K562 (cell line): ENCODE results near the gene TFB2M. TPM values are rescaled to one million over a fixed set of nuclear protein-coding genes. Genes with fewer than 3 reads are reported as not detected.

ENCODE experiments used
- ATAC-seq: fragments of 200-7000 bp; cut with Tn5 transposase; 3 replicates; pipeline ENCODE4 v1.9.1; 2020; ENCODE audit warnings: moderate library complexity
- BruUV-seq: library from RNA; stranded (reverse); fragments of 400-500 nt; replicated peaks from 2 replicates; lab custom pipeline; 2021; lab: Mats Ljungman, UMichigan
- CTCF ChIA-PET: fragments of 300-600 bp; formaldehyde crosslinking; extraction: SDS; loops from one replicate; lab custom pipeline; 2021; ENCODE audit warnings: low intra/inter-chr PET ratio; lab: Yijun Ruan, JAX
- POLR2A ChIA-PET: fragments of 300-600, 350-650 bp; sonication (Branson Sonifier 250); formaldehyde crosslinking; extraction: SDS; loops from one replicate; lab custom pipeline; 2021; ENCODE audit warnings: antibody characterized with exemption, inconsistent platforms; lab: Yijun Ruan, JAX
- DNase-seq, 4 experiments: peaks; one replicate each; pipeline versions ENCODE4 v3.0.0 to v3.0.0-alpha.2; 2011 to 2018; ENCODE audit warnings: low spot score in 3 of 4, mixed read lengths in 3 of 4; ENCODE audit errors: extremely low read depth in 1 of 4
- FAIRE-seq: peaks from 2 replicates; lab custom pipeline; 2011; peaks lifted over from hg19 to GRCh38; lab: Jason Lieb, UNC
- H2AFZ ChIP-seq: 2 replicates; pipeline ENCODE4 v1.6.0; 2011; ENCODE audit warnings: low read depth, low read length, control low read depth, inconsistent platforms
- H3K27ac ChIP-seq: fragments of 200-600 bp; 3 replicates; pipeline ENCODE4 v1.8.0; 2011; ENCODE audit warnings: low read depth, mild to moderate bottlenecking, control low read depth, inconsistent platforms, low read length, moderate library complexity, mixed read lengths; ENCODE audit errors: extremely low read depth
- H3K27me3 ChIP-seq, 2 experiments: fragments of 300-600 bp in 1 of 2; 2 replicates in 1 of 2; 3 replicates in 1 of 2; pipeline versions ENCODE4 v1.6.0 to v1.8.0; 2011; ENCODE audit warnings: inconsistent platforms in 2 of 2, low read length in 2 of 2, mild to moderate bottlenecking in 1 of 2, mixed read lengths in 1 of 2, moderate library complexity in 1 of 2; ENCODE audit not compliant: control insufficient read depth in 2 of 2, insufficient read depth in 2 of 2
- H3K36me3 ChIP-seq: fragments of 300-600 bp; 3 replicates; pipeline ENCODE4 v1.8.0; 2011; ENCODE audit warnings: mild to moderate bottlenecking, low read length, inconsistent platforms; ENCODE audit not compliant: control insufficient read depth, insufficient read depth
- H3K4me1 ChIP-seq, 2 experiments: fragments of 200-600 bp in 1 of 2; replicated peaks in 1 of 2; 2 replicates in 1 of 2; 3 replicates in 1 of 2; pipeline versions ENCODE4 v1.5.1 to v1.8.0; 2011; ENCODE audit warnings: inconsistent platforms in 2 of 2, low read length in 2 of 2, mild to moderate bottlenecking in 1 of 2, mixed read lengths in 1 of 2, moderate library complexity in 1 of 2; ENCODE audit not compliant: control insufficient read depth in 2 of 2, insufficient read depth in 2 of 2
- H3K4me2 ChIP-seq: 2 replicates; pipeline ENCODE4 v1.6.1; 2011; ENCODE audit warnings: low read length, control low read depth, inconsistent platforms, mixed read lengths; ENCODE audit not compliant: insufficient read depth
- H3K4me3 ChIP-seq: fragments of 200-600 bp; sonication (generic), shearing (Covaris generic); 2 replicates; pipeline ENCODE4 v1.5.1; 2016; ENCODE audit warnings: control low read depth, inconsistent platforms
- H3K79me2 ChIP-seq: fragments of 200-600 bp; 3 replicates; pipeline ENCODE4 v1.8.0; 2011; ENCODE audit warnings: low read length, inconsistent platforms; ENCODE audit not compliant: control insufficient read depth, insufficient read depth
- H3K9ac ChIP-seq, 2 experiments: 2 replicates each; pipeline versions ENCODE4 v1.6.0 to v1.6.1; 2011; ENCODE audit warnings: low read depth in 2 of 2, low read length in 2 of 2, control low read depth in 1 of 2, inconsistent platforms in 1 of 2, mild to moderate bottlenecking in 1 of 2, mixed read lengths in 1 of 2; ENCODE audit not compliant: insufficient read depth in 1 of 2
- H3K9me1 ChIP-seq: one replicate; pipeline ENCODE4 v1.6.0; 2011; ENCODE audit warnings: inconsistent platforms, mild to moderate bottlenecking, low read length, moderate library complexity; ENCODE audit not compliant: control insufficient read depth, insufficient read depth
- H3K9me3 ChIP-seq: replicated peaks from 2 replicates; pipeline ENCODE4 v1.5.1; 2011; ENCODE audit warnings: low read depth, low read length, inconsistent platforms; ENCODE audit not compliant: control insufficient read depth, insufficient read depth
- H4K20me1 ChIP-seq: replicated peaks from 2 replicates; pipeline ENCODE4 v1.6.1; 2011; ENCODE audit warnings: low read length, inconsistent platforms, mixed read lengths; ENCODE audit not compliant: control insufficient read depth, insufficient read depth
- ARID1B ChIP-seq: fragments of 450-650 bp; IDR thresholded peaks from 2 replicates; pipeline ENCODE4 v1.6.1; 2016; ENCODE audit warnings: antibody characterized with exemption, mild to moderate bottlenecking, inconsistent platforms
- ARID3B ChIP-seq: fragments of 250-450 bp; sonication (Bioruptor Pico); IDR thresholded peaks from 2 replicates; pipeline ENCODE4 v1.4.0; 2020; ENCODE audit warnings: borderline replicate concordance
- EGR1 ChIP-seq: fragments of 450-650 bp; conservative IDR thresholded peaks from 2 replicates; pipeline ENCODE4 v1.6.1; 2017; ENCODE audit warnings: mild to moderate bottlenecking
- IRF1 ChIP-seq: sonication (generic); formaldehyde crosslinking; IDR thresholded peaks from 2 replicates; pipeline ENCODE4 v1.8.0; 2022; ENCODE audit warnings: missing genetic modification reagents, mild to moderate bottlenecking, borderline replicate concordance
- NFIX ChIP-seq: fragments of 250-450 bp; sonication (Bioruptor Pico); IDR thresholded peaks from 2 replicates; pipeline ENCODE4 v1.4.0; 2020; ENCODE audit warnings: low read depth, mild to moderate bottlenecking, moderate library complexity
- RFX1 ChIP-seq: fragments of 450-650 bp; IDR thresholded peaks from 2 replicates; pipeline ENCODE4 v1.6.1; 2016; ENCODE audit warnings: mild to moderate bottlenecking, moderate library complexity
- ZNF311 ChIP-seq: fragments of 250-450 bp; sonication (Bioruptor Pico); IDR thresholded peaks from 2 replicates; pipeline ENCODE4 v1.4.0; 2020; ENCODE audit warnings: mild to moderate bottlenecking, moderate library complexity
- ZNF592 ChIP-seq: fragments of 450-650 bp; IDR thresholded peaks from 2 replicates; pipeline ENCODE4 v1.6.1; 2017; ENCODE audit warnings: antibody characterized with exemption, mild to moderate bottlenecking
- whole genome bisulfite sequencing: fragments of 100-300 bp; shearing (Covaris generic); methylation state at CpG from one replicate; pipeline ENCODE4 v1.1.6; 2016; ENCODE audit warnings: low coverage, mixed read lengths; ENCODE audit not compliant: insufficient coverage; ENCODE audit errors: missing lambda C conversion rate; 5-methylcytosine and 5-hydroxymethylcytosine counted together
- in situ Hi-C: fragments of 300-500 bp; cut with MboI; formaldehyde crosslinking; loops from 4 replicates; pipeline ENCODE4 v1.15.0; 2018; ENCODE audit warnings: inconsistent platforms, mixed read lengths
- intact Hi-C: fragments of 100-400 bp; cut with micrococcal nuclease; formaldehyde crosslinking; loops from 2 replicates; pipeline ENCODE4 v1.14.2; 2022
- polyA plus RNA-seq, 8 experiments: library from polyadenylated mRNA; depleted of rRNA in 4 of 8; stranded (reverse) in 5 of 8; unstranded in 3 of 8; fragments of >200 nt; fragmentation: Nextera tagmentation in 2 of 8; fragmentation: Illumina TruSeq in 1 of 8; extraction: Ambion mirVana in 2 of 8; extraction: Trizol in 1 of 8; gene quantifications; 2 replicates each; pipeline versions ENCODE4 v1.2.1 to v1.2.3, GENCODE V29; 2011 to 2014; ENCODE audit warnings: inconsistent platforms in 1 of 8, missing spikeins in 1 of 8
- total RNA-seq, 7 experiments: library from RNA; depleted of rRNA in 6 of 7; stranded (reverse); fragments of >200 nt in 6 of 7; fragmentation: Illumina TruSeq in 2 of 7; extraction: Trizol in 2 of 7; gene quantifications; 2 replicates each; pipeline versions ENCODE4 v1.2.1 to v1.2.3, GENCODE V29; 2011 to 2021; ENCODE audit warnings: low replicate concordance in 1 of 7
- TF ChIP-seq, protein P1 (sequence below): fragments of 200-800 bp; sonication (Bioruptor generic); IDR thresholded peaks from 2 replicates; pipeline ENCODE4 v1.6.1; 2017; ENCODE audit warnings: missing genetic modification characterization, missing compliant biosample characterization
- TF ChIP-seq, protein P2 (sequence below): IDR thresholded peaks from 2 replicates; pipeline ENCODE4 v1.6.1; 2012; ENCODE audit warnings: low read depth, low read length, improper control_type of control experiment, borderline replicate concordance
- TF ChIP-seq, protein P3 (sequence below): fragments of 250-450 bp; sonication (Bioruptor Pico); IDR thresholded peaks from 2 replicates; pipeline ENCODE4 v1.9.0; 2021; ENCODE audit warnings: mild to moderate bottlenecking

Gene TFB2M
- total and polyA plus RNA-seq, 9 of the 15 experiments (the other 6 are each of a cell fraction or from before 2014, with no cell fraction given), result 55.1 to 162 (median 70.6) TPM

DNA sequence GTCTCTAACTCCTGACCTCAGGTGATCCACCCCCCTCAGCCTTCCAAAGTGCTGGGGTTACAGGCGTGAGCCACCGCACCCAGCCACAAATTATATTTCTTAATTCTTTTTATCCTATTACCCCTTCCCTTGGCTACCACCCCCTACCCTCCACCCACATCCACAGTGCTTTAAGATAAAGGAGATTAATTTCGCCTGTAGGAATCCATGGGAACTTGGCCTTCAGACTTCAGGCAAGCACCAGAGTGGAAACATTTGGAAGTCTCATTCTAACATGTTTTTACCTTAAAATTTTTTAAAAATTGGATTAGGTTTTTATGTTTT lies 10.6 kb upstream of the TFB2M start:
- H3K9ac ChIP-seq, result peak overlapping the region; percentile 74 to 83; a peak in 3 of 4 replicates
- H3K36me3 ChIP-seq, result peaks cover 31% of the 10 kb centered on the region
- ATAC-seq (peak; percentile 5), DNase-seq (peak in 2 of 4 experiments; percentile 43 to 59), FAIRE-seq (peak; percentile 6)
- 0 out of 2 replicates have a peak, but pooled peaks cover 2% of the 10 kb centered on the region for H3K9me3 ChIP-seq
- intact Hi-C loops, result loop anchor here (10.0 kb wide), 1 partner anchor 272 kb away; no protein-coding TSS in a partner anchor
- peaks cover 23 to 72% of the 10 kb centered on the region in 2 experiments for H3K4me1 ChIP-seq
- H2AFZ ChIP-seq, result peak overlapping the region; percentile 13; the same call in 1 of the 2 replicates
- no peaks in the 10 kb centered on the region for H3K27me3 ChIP-seq
- peak overlapping the region; percentile 89 for H3K27ac ChIP-seq
- H3K79me2 ChIP-seq, result peaks cover 98% of the 10 kb centered on the region
- in situ Hi-C loops, result no loop called here
- ChIA-PET POLR2A (interaction anchor here (2.2 kb wide), 1 partner anchor 10 kb away, joined by 15 read pairs; the partner anchor contains the start of genes CNST and TFB2M), CTCF (no interaction called here)
- peak overlapping the region; percentile 72 for H3K4me2 ChIP-seq
- no TSS peak for BruUV-seq
- H3K4me3 ChIP-seq, result peak overlapping the region; percentile 12; the same call in 1 of the 2 replicates
- no peaks in the 10 kb centered on the region for H3K9me1 ChIP-seq
- H4K20me1 ChIP-seq, result no peaks in the 10 kb centered on the region
- WGBS, result 2% methylated on average over 3 of the region's 3 CpGs
- TF ChIP-seq ZNF311 (CRISPR knock-in tag) (no peak), ZNF592 (peak; percentile 34; the same call in 1 of the 2 replicates), RFX1 (peak; percentile 13; the same call in 1 of the 2 replicates), NFIX (no peak), IRF1 (no peak), ARID3B (CRISPR knock-in tag) (no peak), ARID1B (peak; percentile 9; the same call in 1 of the 2 replicates), EGR1 (peak; percentile 69)
- TF ChIP-seq, protein P1, sequence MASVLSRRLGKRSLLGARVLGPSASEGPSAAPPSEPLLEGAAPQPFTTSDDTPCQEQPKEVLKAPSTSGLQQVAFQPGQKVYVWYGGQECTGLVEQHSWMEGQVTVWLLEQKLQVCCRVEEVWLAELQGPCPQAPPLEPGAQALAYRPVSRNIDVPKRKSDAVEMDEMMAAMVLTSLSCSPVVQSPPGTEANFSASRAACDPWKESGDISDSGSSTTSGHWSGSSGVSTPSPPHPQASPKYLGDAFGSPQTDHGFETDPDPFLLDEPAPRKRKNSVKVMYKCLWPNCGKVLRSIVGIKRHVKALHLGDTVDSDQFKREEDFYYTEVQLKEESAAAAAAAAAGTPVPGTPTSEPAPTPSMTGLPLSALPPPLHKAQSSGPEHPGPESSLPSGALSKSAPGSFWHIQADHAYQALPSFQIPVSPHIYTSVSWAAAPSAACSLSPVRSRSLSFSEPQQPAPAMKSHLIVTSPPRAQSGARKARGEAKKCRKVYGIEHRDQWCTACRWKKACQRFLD, result peak; percentile 70
- TF ChIP-seq, protein P2, sequence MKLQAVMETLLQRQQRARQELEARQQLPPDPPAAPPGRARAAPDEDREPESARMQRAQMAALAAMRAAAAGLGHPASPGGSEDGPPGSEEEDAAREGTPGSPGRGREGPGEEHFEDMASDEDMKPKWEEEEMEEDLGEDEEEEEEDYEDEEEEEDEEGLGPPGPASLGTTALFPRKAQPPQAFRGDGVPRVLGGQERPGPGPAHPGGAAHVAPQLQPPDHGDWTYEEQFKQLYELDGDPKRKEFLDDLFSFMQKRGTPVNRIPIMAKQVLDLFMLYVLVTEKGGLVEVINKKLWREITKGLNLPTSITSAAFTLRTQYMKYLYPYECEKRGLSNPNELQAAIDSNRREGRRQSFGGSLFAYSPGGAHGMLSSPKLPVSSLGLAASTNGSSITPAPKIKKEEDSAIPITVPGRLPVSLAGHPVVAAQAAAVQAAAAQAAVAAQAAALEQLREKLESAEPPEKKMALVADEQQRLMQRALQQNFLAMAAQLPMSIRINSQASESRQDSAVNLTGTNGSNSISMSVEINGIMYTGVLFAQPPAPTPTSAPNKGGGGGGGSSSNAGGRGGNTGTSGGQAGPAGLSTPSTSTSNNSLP, result 0 out of 2 replicates have a peak, but pooled peaks have one; percentile 33
- TF ChIP-seq, protein P3, sequence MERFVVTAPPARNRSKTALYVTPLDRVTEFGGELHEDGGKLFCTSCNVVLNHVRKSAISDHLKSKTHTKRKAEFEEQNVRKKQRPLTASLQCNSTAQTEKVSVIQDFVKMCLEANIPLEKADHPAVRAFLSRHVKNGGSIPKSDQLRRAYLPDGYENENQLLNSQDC (CRISPR knock-in tag), result no peak
